Measurements from ENCODE around the gene ZNHIT2. TPM values are rescaled to one million over a fixed set of nuclear protein-coding genes. Genes with fewer than 3 reads are reported as not detected.
A peak's percentile ranks its signal among the peaks of the same experiment; 100 is the strongest.

ZNHIT2 gene
- total and polyA plus RNA-seq, 2 of the 13 experiments (the other 11 are each of a cell fraction or from before 2014, with no cell fraction given), result 1.1 to 6.5 TPM

DNA sequence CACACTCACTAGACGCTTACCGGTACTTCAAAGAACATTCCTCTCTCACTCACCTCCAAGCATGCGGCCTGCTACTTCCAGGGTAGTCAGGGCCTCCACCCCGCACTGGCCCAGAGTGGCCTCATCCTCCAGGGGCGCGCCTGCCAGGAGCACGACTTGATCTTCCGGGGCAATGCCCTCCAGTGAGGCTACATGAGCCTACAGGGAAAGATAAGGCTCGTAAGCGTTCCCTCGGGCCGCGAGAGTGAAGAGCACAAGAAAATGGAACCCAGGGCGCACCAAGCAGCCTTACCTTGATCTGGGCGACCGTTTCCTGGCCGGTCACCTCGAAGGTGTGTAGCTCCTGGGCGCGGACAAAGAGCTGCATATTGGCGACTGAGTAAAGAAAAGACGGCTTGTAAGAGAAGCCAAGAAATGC is 4.0 kb upstream of the ZNHIT2 start:
- no peak overlapping the region for H2AFZ ChIP-seq (ENCODE audit: low read length)
- in situ Hi-C loops (cut with HindIII; ENCODE audit: extremely low pct_ligation_motif_present, low pct_unique_long_range_greater_than_20kb) (no loop called here), intact Hi-C loops (cut with micrococcal nuclease; ENCODE audit: unreplicated experiment) (no loop called here)
- peaks cover 19 to 44% of the 10 kb centered on the region in 2 experiments for H3K36me3 ChIP-seq (replicated peaks in 1 of 2; ENCODE audit: control insufficient read depth in 1 of 2, insufficient read depth in 2 of 2, low read length in 2 of 2)
- ChIA-PET POLR2A (interaction anchor here (0.5 to 4.9 kb wide), 31 partner anchors 10 to 531 kb away, joined by 3 to 105 read pairs (median 4); partner anchors contain the start of genes ARL2, BATF2, CAPN1 and DPF2), CTCF (ENCODE audit: low intra/inter-chr PET ratio, low total read pairs) (no interaction called here)
- no peaks in the 10 kb centered on the region for H4K20me1 ChIP-seq (ENCODE audit: insufficient read depth, low read length)
- WGBS (ENCODE audit: low lambda C conversion rate), result 0% methylated on average over 17 of the region's 22 CpGs
- peak; percentile 10 for ATAC-seq
- peaks cover 41% of the 10 kb centered on the region for H3K4me1 ChIP-seq (ENCODE audit: insufficient read depth, low read length)
- H3K27ac ChIP-seq (ENCODE audit: extremely low read length, insufficient read depth, low read length), result peak overlapping the region; percentile 76
- H3K79me2 ChIP-seq (ENCODE audit: insufficient read depth, low read length), result peaks cover 46% of the 10 kb centered on the region
- peak overlapping the region; percentile 95 for H3K9ac ChIP-seq (ENCODE audit: insufficient read depth, low read depth, low read length)
- DNase-seq (ENCODE audit: low spot score), result no peak
- peak overlapping the region; percentile 96 for H3K4me2 ChIP-seq (ENCODE audit: low read depth, low read length)
- BruUV-seq (replicated peaks), result no TSS peak
- no peaks in the 10 kb centered on the region for H3K9me3 ChIP-seq (ENCODE audit: low read length)
- peak overlapping the region; percentile 79 to 91 (median 81) for H3K4me3 ChIP-seq (replicated peaks in 1 of 3; ENCODE audit: insufficient read depth in 1 of 3, low read depth in 2 of 3, low read length in 3 of 3)
- no peak for FAIRE-seq
- H3K27me3 ChIP-seq (ENCODE audit: control insufficient read depth in 1 of 2, insufficient read depth in 2 of 2, low read length in 2 of 2), result no peaks in the 10 kb centered on the region; a peak in 1 of 5 replicates
- TF ChIP-seq U2AF1 (optimal IDR thresholded peaks at IDR 0.05; ENCODE audit: low read depth, low read length) (no peak), GABPB1 (CRISPR knock-in tag; IDR thresholded peaks at IDR 0.05) (no peak), HOXD1 (CRISPR knock-in tag; IDR thresholded peaks at IDR 0.05) (no peak), HNRNPL (IDR thresholded peaks at IDR 0.05; ENCODE audit: low read depth, low read length) (no peak), BRCA1 (CRISPR knock-in tag; IDR thresholded peaks at IDR 0.05) (no peak), RFXANK (CRISPR knock-in tag; IDR thresholded peaks at IDR 0.05) (no peak), CEBPB (IDR thresholded peaks at IDR 0.05; ENCODE audit: borderline replicate concordance, low read depth, low read length) (no peak), SNAI1 (CRISPR knock-in tag; IDR thresholded peaks at IDR 0.05; ENCODE audit: borderline replicate concordance) (no peak), MAF1 (CRISPR knock-in tag; IDR thresholded peaks at IDR 0.05; ENCODE audit: borderline replicate concordance) (no peak), ZBTB3 (CRISPR knock-in tag; IDR thresholded peaks at IDR 0.05; ENCODE audit: borderline replicate concordance, low read depth) (no peak), NFYC (CRISPR knock-in tag; IDR thresholded peaks at IDR 0.05) (no peak), ZNF720 (CRISPR knock-in tag; IDR thresholded peaks at IDR 0.05) (no peak), ZNF749 (CRISPR knock-in tag; IDR thresholded peaks at IDR 0.05; ENCODE audit: borderline replicate concordance) (no peak)
- TF ChIP-seq, protein P1, sequence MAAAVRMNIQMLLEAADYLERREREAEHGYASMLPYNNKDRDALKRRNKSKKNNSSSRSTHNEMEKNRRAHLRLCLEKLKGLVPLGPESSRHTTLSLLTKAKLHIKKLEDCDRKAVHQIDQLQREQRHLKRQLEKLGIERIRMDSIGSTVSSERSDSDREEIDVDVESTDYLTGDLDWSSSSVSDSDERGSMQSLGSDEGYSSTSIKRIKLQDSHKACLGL (CRISPR knock-in tag; IDR thresholded peaks at IDR 0.05), result no peak
- TF ChIP-seq, protein P2, sequence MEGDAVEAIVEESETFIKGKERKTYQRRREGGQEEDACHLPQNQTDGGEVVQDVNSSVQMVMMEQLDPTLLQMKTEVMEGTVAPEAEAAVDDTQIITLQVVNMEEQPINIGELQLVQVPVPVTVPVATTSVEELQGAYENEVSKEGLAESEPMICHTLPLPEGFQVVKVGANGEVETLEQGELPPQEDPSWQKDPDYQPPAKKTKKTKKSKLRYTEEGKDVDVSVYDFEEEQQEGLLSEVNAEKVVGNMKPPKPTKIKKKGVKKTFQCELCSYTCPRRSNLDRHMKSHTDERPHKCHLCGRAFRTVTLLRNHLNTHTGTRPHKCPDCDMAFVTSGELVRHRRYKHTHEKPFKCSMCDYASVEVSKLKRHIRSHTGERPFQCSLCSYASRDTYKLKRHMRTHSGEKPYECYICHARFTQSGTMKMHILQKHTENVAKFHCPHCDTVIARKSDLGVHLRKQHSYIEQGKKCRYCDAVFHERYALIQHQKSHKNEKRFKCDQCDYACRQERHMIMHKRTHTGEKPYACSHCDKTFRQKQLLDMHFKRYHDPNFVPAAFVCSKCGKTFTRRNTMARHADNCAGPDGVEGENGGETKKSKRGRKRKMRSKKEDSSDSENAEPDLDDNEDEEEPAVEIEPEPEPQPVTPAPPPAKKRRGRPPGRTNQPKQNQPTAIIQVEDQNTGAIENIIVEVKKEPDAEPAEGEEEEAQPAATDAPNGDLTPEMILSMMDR (CRISPR knock-in tag; IDR thresholded peaks at IDR 0.05), result peak; percentile 28; the same call in 1 of the 2 replicates
- TF ChIP-seq, protein P3, sequence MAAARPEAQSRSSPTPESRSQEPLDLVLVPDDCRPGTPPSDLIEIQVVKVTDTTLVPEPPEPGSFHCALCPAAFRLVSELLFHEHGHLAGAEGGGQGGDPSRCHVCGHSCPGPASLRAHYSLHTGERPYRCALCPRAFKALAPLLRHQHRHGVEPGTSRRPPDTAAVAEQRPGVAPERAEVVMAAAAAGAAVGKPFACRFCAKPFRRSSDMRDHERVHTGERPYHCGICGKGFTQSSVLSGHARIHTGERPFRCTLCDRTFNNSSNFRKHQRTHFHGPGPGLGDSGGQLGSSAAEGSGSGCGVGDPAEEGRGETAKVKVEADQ (CRISPR knock-in tag; IDR thresholded peaks at IDR 0.05; ENCODE audit: borderline replicate concordance), result no peak
- TF ChIP-seq, protein P4, sequence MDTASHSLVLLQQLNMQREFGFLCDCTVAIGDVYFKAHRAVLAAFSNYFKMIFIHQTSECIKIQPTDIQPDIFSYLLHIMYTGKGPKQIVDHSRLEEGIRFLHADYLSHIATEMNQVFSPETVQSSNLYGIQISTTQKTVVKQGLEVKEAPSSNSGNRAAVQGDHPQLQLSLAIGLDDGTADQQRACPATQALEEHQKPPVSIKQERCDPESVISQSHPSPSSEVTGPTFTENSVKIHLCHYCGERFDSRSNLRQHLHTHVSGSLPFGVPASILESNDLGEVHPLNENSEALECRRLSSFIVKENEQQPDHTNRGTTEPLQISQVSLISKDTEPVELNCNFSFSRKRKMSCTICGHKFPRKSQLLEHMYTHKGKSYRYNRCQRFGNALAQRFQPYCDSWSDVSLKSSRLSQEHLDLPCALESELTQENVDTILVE (CRISPR knock-in tag; IDR thresholded peaks at IDR 0.05), result no peak
- TF ChIP-seq, protein P5, sequence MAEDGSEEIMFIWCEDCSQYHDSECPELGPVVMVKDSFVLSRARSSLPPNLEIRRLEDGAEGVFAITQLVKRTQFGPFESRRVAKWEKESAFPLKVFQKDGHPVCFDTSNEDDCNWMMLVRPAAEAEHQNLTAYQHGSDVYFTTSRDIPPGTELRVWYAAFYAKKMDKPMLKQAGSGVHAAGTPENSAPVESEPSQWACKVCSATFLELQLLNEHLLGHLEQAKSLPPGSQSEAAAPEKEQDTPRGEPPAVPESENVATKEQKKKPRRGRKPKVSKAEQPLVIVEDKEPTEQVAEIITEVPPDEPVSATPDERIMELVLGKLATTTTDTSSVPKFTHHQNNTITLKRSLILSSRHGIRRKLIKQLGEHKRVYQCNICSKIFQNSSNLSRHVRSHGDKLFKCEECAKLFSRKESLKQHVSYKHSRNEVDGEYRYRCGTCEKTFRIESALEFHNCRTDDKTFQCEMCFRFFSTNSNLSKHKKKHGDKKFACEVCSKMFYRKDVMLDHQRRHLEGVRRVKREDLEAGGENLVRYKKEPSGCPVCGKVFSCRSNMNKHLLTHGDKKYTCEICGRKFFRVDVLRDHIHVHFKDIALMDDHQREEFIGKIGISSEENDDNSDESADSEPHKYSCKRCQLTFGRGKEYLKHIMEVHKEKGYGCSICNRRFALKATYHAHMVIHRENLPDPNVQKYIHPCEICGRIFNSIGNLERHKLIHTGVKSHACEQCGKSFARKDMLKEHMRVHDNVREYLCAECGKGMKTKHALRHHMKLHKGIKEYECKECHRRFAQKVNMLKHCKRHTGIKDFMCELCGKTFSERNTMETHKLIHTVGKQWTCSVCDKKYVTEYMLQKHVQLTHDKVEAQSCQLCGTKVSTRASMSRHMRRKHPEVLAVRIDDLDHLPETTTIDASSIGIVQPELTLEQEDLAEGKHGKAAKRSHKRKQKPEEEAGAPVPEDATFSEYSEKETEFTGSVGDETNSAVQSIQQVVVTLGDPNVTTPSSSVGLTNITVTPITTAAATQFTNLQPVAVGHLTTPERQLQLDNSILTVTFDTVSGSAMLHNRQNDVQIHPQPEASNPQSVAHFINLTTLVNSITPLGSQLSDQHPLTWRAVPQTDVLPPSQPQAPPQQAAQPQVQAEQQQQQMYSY (CRISPR knock-in tag; IDR thresholded peaks at IDR 0.05), result no peak
